ENCODE data around the gene ZNHIT3.
"Not testable (repeated sequence)": the region's sequence is repeated elsewhere in the genome, so short reads cannot be mapped to it uniquely, and the experiment has no call there.

- TF ChIP-seq POLR2A (IDR thresholded peaks at IDR 0.05; ENCODE audit: low read length); GATA1 (IDR thresholded peaks at IDR 0.05; ENCODE audit: low read depth, low read length): not testable (repeated sequence)
Observed at GRCh38 chr17:36484021-36484420, 2.5 kb upstream of the ZNHIT3 start.
